Hindlimb muscle (tissue), 1 donor: ENCODE measurements around the gene TTLL13. TPM values are rescaled to one million over a fixed set of nuclear protein-coding genes. Genes with fewer than 3 reads are reported as not detected.
"Not testable (repeated sequence)": the region's sequence is repeated elsewhere in the genome, so short reads cannot be mapped to it uniquely, and the experiment has no call there.

ENCODE experiments used
- DNase-seq: peaks from one replicate; pipeline ENCODE4 v3.0.0-alpha.2; 2013
- polyA plus RNA-seq: library from polyadenylated mRNA; unstranded; fragments of 120-200 nt; gene quantifications from one replicate; pipeline ENCODE4 v1.2.1, GENCODE V29; 2013; ENCODE audit not compliant: insufficient read length

The TTLL13 gene
- polyA plus RNA-seq, 1 donor = not detected

GRCh38 chr15:90286678-90287077, 37.3 kb downstream of the TTLL13 start:
- DNase-seq = no peak

GRCh38 chr15:90287101-90287500, 37.7 kb downstream of the TTLL13 start:
- DNase-seq = no peak

- no peak for DNase-seq
These were observed 38.6 kb downstream of the TTLL13 start for GRCh38 chr15:90287946-90288345.

GRCh38 chr15:90291679-90292356, 42.5 kb downstream of the TTLL13 start:
- DNase-seq = no peak

GRCh38 chr15:90293040-90293810, 43.9 kb downstream of the TTLL13 start:
- not testable (repeated sequence) for DNase-seq

GRCh38 chr15:90294159-90294558, 44.8 kb downstream of the TTLL13 start:
- no peak for DNase-seq

- no peak for DNase-seq
These were observed 45.4 kb downstream of the TTLL13 start for GRCh38 chr15:90294601-90295269.

GRCh38 chr15:90295270-90295648, 45.9 kb downstream of the TTLL13 start:
- no peak for DNase-seq

GRCh38 chr15:90296316-90296884, 47.0 kb downstream of the TTLL13 start:
- DNase-seq = not testable (repeated sequence)

- DNase-seq = no peak
These were observed 47.7 kb downstream of the TTLL13 start for GRCh38 chr15:90297021-90297420.

GRCh38 chr15:90300541-90300940, 51.2 kb downstream of the TTLL13 start:
- no peak for DNase-seq

- DNase-seq = no peak
These were observed 51.8 kb downstream of the TTLL13 start for GRCh38 chr15:90300988-90301706.

GRCh38 chr15:90301707-90302300, 52.4 kb downstream of the TTLL13 start:
- DNase-seq = no peak

GRCh38 chr15:90305355-90305754, 56.0 kb downstream of the TTLL13 start:
- DNase-seq = not testable (repeated sequence)

GRCh38 chr15:90305932-90306331, 56.6 kb downstream of the TTLL13 start:
- no peak for DNase-seq

- DNase-seq = no peak
These were observed 57.2 kb downstream of the TTLL13 start for GRCh38 chr15:90306560-90306959.

GRCh38 chr15:90307661-90308060, 58.3 kb downstream of the TTLL13 start:
- DNase-seq = no peak

- DNase-seq = no peak
These were observed 59.7 kb downstream of the TTLL13 start for GRCh38 chr15:90309020-90309419.
